GM23248 (cell line): ENCODE results near the gene KRTAP4-8. TPM values are rescaled to one million over a fixed set of nuclear protein-coding genes. Genes with fewer than 3 reads are reported as not detected.
"Not testable (repeated sequence)": the region's sequence is repeated elsewhere in the genome, so short reads cannot be mapped to it uniquely, and the experiment has no call there.

Experiments
- DNase-seq: peaks from one replicate; pipeline ENCODE4 v3.0.0-alpha.2; 2015
- H2AFZ ChIP-seq: fragments of 200-600 bp; sonication (generic); 2 replicates; pipeline ENCODE4 v1.6.1; 2016; ENCODE audit warnings: antibody characterized with exemption
- H3F3A ChIP-seq: fragments of 200-600 bp; sonication (generic); 2 replicates; pipeline ENCODE4 v1.6.1; 2016; ENCODE audit warnings: mild to moderate bottlenecking, antibody characterized with exemption, mixed run types; ENCODE audit not compliant: insufficient read depth
- H3K27ac ChIP-seq: fragments of 200-600 bp; sonication (generic); 2 replicates; pipeline ENCODE4 v1.5.1; 2016; ENCODE audit warnings: mild to moderate bottlenecking
- H3K27me3 ChIP-seq: fragments of 200-600 bp; sonication (generic); replicated peaks from 2 replicates; pipeline ENCODE4 v1.6.1; 2016; ENCODE audit warnings: mild to moderate bottlenecking; ENCODE audit not compliant: insufficient read depth
- H3K36me3 ChIP-seq: fragments of 200-600 bp; sonication (generic); 2 replicates; pipeline ENCODE4 v1.6.1; 2016; ENCODE audit warnings: low read depth, mild to moderate bottlenecking
- H3K4me1 ChIP-seq: fragments of 200-600 bp; sonication (generic); 2 replicates; pipeline ENCODE4 v1.6.1; 2016; ENCODE audit warnings: mild to moderate bottlenecking; ENCODE audit not compliant: insufficient read depth
- H3K4me2 ChIP-seq: fragments of 200-600 bp; sonication (generic); one replicate; pipeline ENCODE4 v1.6.1; 2016; ENCODE audit warnings: mild to moderate bottlenecking; ENCODE audit not compliant: unreplicated experiment
- H3K4me3 ChIP-seq: fragments of 200-600 bp; sonication (generic); 2 replicates; pipeline ENCODE4 v1.5.1; 2016; ENCODE audit warnings: mild to moderate bottlenecking
- H3K79me2 ChIP-seq: fragments of 200-600 bp; sonication (generic); 2 replicates; pipeline ENCODE4 v1.6.1; 2016; ENCODE audit warnings: mild to moderate bottlenecking; ENCODE audit not compliant: insufficient read depth
- H3K9ac ChIP-seq: fragments of 200-600 bp; sonication (generic); 2 replicates; pipeline ENCODE4 v1.6.1; 2016; ENCODE audit warnings: mild to moderate bottlenecking
- H3K9me2 ChIP-seq: fragments of 200-600 bp; sonication (generic); 2 replicates; pipeline ENCODE4 v1.6.1; 2016; ENCODE audit warnings: mixed run types, mild to moderate bottlenecking, moderate library complexity; ENCODE audit not compliant: insufficient read depth
- H3K9me3 ChIP-seq: fragments of 200-600 bp; sonication (generic); one replicate; pipeline ENCODE4 v1.6.1; 2017; ENCODE audit warnings: low read depth
- H4K20me1 ChIP-seq: fragments of 200-600 bp; sonication (generic); 2 replicates; pipeline ENCODE4 v1.6.0; 2016; ENCODE audit not compliant: insufficient read depth
- EZH2 ChIP-seq: fragments of 200-600 bp; sonication (generic); IDR thresholded peaks from 2 replicates; pipeline ENCODE4 v1.6.1; 2018; ENCODE audit warnings: antibody characterized with exemption, mild to moderate bottlenecking; ENCODE audit not compliant: insufficient read depth, poor library complexity, severe bottlenecking
- EZH2phosphoT487 ChIP-seq: fragments of 200-600 bp; sonication (generic); IDR thresholded peaks from 2 replicates; pipeline ENCODE4 v1.6.1; 2018; ENCODE audit warnings: antibody characterized with exemption, moderate library complexity, mild to moderate bottlenecking, low read depth; ENCODE audit not compliant: insufficient read depth
- WGBS, 2 experiments: methylation state at CpG; one replicate each; pipeline ENCODE4 v1.1.6; 2015 to 2017; ENCODE audit warnings: low lambda C conversion rate in 2 of 2, low coverage in 1 of 2; ENCODE audit errors: missing lambda C conversion rate in 2 of 2; 5-methylcytosine and 5-hydroxymethylcytosine counted together
- in situ Hi-C: fragments of 300-500 bp; cut with MboI; formaldehyde crosslinking; loops from 2 replicates; pipeline ENCODE4 v1.15.0; 2020
- polyA plus RNA-seq: library from polyadenylated mRNA; unstranded; fragments of >200 nt; fragmentation: Nextera tagmentation; extraction: Ambion mirVana; gene quantifications from 2 replicates; pipeline ENCODE4 v1.2.1, GENCODE V29; 2016
- total RNA-seq: library from RNA; depleted of rRNA; stranded (reverse); fragments of >200 nt; shearing (Covaris generic); gene quantifications from 2 replicates; pipeline ENCODE4 v1.2.3, GENCODE V29; 2014

Gene KRTAP4-8
- total and polyA plus RNA-seq, 2 experiments from 2014 or later, result not detected

- in situ Hi-C loops, result no loop called here
- Histone ChIP-seq H3K36me3 (no peaks in the 10 kb centered on the region), H3K4me1 (peaks cover 13% of the 10 kb centered on the region), H3K9me3 (no peaks in the 10 kb centered on the region), H3K27me3 (no peaks in the 10 kb centered on the region), H4K20me1 (no peaks in the 10 kb centered on the region), H3K27ac (no peak overlapping the region), H3F3A (peaks cover 7% of the 10 kb centered on the region), H3K79me2 (no peaks in the 10 kb centered on the region), H3K4me3 (no peak overlapping the region), H3K9ac (no peak overlapping the region), H3K4me2 (no peak overlapping the region), H2AFZ (no peak overlapping the region), H3K9me2 (no peaks in the 10 kb centered on the region)
- TF ChIP-seq EZH2 (no peak), EZH2phosphoT487 (no peak)
- no peak for DNase-seq
- WGBS, 2 experiments, result 66 to 78% methylated on average over 2 of the region's 2 CpGs
Observed at GRCh38 chr17:41121742-41122141, 23.8 kb upstream of the KRTAP4-8 start.

- peaks cover 13% of the 10 kb centered on the region for H3K4me1 ChIP-seq
- H3K9ac ChIP-seq, H3K79me2 ChIP-seq, in situ Hi-C loops, H4K20me1 ChIP-seq, H3K9me3 ChIP-seq, H3F3A ChIP-seq, H3K27ac ChIP-seq, H3K4me2 ChIP-seq, H2AFZ ChIP-seq, H3K4me3 ChIP-seq, H3K27me3 ChIP-seq, H3K9me2 ChIP-seq, DNase-seq, H3K36me3 ChIP-seq: not testable (repeated sequence)
- 65 to 66% methylated on average over 11 of the region's 11 CpGs for WGBS, 2 experiments
Observed at GRCh38 chr17:41119696-41120690, 22.1 kb upstream of the KRTAP4-8 start.

DNA sequence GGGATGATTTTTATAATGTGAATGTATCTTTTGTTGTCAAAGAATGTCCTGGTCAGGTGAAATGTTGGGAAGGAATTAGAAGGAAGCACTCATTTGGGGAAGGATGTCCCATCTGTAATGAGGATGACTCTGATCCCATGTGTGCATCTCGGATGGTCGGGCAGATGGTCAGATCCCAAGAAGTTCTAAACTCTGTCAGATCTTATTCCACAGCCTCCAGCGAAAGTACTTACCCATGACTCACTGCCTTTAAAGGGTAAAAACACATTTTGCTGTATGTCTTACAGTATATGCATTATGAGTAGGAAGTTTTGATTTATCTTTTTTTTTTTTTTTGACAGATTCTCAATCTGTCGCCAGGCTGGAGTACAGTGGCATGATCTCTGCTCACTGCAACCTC lies 20.8 kb upstream of the KRTAP4-8 start:
- Histone ChIP-seq H3K9me3 (no peaks in the 10 kb centered on the region), H3K9ac (no peak overlapping the region), H3K4me3 (no peak overlapping the region), H3K4me1 (peaks cover 6% of the 10 kb centered on the region; the same call in 1 of the 2 replicates), H3K4me2 (no peak overlapping the region), H3K36me3 (no peaks in the 10 kb centered on the region), H3K9me2 (no peaks in the 10 kb centered on the region), H4K20me1 (no peaks in the 10 kb centered on the region), H3K79me2 (no peaks in the 10 kb centered on the region), H3F3A (no peaks in the 10 kb centered on the region; the same call in none of the 2 replicates), H3K27me3 (no peaks in the 10 kb centered on the region), H3K27ac (no peak overlapping the region), H2AFZ (no peak overlapping the region)
- no peak for TF ChIP-seq EZH2phosphoT487
- no peak for TF ChIP-seq EZH2
- in situ Hi-C loops, result no loop called here
- 77 to 82% methylated on average over 4 of the region's 4 CpGs for WGBS, 2 experiments
- no peak for DNase-seq

GRCh38 chr17:41117846-41118386 lies 20.0 kb upstream of the KRTAP4-8 start, which contains the start of gene KRTAP4-11:
TSS of gene KRTAP4-11 (minus strand) at chr17:41118373. CDS start at chr17:41118315, 58 bp downstream.
- H3F3A ChIP-seq, DNase-seq, H3K36me3 ChIP-seq, H3K9ac ChIP-seq, H3K79me2 ChIP-seq, H3K9me3 ChIP-seq, H3K27ac ChIP-seq, H3K4me3 ChIP-seq, H3K9me2 ChIP-seq, in situ Hi-C loops, H3K4me1 ChIP-seq, H2AFZ ChIP-seq, H3K27me3 ChIP-seq, H3K4me2 ChIP-seq, H4K20me1 ChIP-seq: not testable (repeated sequence)
- WGBS, 2 experiments, result 91% methylated on average over 10 of the region's 10 CpGs
